ENCODE measurements around the gene GMDS. TPM values are rescaled to one million over a fixed set of nuclear protein-coding genes. Genes with fewer than 3 reads are reported as not detected.

Gene GMDS
- polyA plus RNA-seq, 1 of the 3 experiments (the other 2 are of a cell fraction), result 12.3 TPM

DNA sequence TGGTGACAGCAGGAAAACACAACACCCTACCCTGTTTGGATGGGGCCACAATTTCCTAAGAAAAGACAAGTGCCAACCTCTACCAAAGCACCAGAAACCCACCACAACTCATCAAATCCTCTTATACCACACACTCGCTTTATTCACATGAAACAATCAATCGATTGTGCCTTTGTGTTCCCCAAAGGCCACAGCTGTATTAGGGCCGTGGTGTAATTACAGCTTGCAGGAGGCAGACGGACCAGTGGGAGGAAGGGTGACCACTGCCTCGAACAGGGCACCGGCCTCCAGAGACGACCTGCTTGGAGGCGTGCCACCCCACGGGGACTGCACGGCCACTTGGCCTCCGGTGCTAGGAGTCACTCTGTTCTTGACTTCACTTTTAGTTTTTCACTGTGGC, 371.6 kb downstream of the GMDS start:
- H4K20me1 ChIP-seq (ENCODE audit: insufficient read depth), result no peaks in the 10 kb centered on the region
- H3K36me3 ChIP-seq (replicated peaks in 1 of 2; ENCODE audit: control insufficient read depth in 1 of 2, insufficient read depth in 2 of 2, low read length in 1 of 2), result no peaks in the 10 kb centered on the region
- H3K4me3 ChIP-seq (ENCODE audit: low read depth in 2 of 2, low read length in 1 of 2), result no peak overlapping the region
- no peak for TF ChIP-seq GABPA (IDR thresholded peaks at IDR 0.05; ENCODE audit: low read depth)
- no peak for TF ChIP-seq ELF1 (IDR thresholded peaks at IDR 0.05)
- TF ChIP-seq NRF1 (IDR thresholded peaks at IDR 0.05; ENCODE audit: low read depth, low read length), result no peak
- TF ChIP-seq, protein P1, sequence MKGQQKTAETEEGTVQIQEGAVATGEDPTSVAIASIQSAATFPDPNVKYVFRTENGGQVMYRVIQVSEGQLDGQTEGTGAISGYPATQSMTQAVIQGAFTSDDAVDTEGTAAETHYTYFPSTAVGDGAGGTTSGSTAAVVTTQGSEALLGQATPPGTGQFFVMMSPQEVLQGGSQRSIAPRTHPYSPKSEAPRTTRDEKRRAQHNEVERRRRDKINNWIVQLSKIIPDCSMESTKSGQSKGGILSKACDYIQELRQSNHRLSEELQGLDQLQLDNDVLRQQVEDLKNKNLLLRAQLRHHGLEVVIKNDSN (IDR thresholded peaks at IDR 0.05; ENCODE audit: borderline replicate concordance, low read depth), result no peak
- TF ChIP-seq YY1 (IDR thresholded peaks at IDR 0.05; ENCODE audit: low read depth), result no peak
- no peak for TF ChIP-seq RXRA (IDR thresholded peaks at IDR 0.05; ENCODE audit: borderline replicate concordance, low read depth)
- no peak for TF ChIP-seq REST (IDR thresholded peaks at IDR 0.05; ENCODE audit: low read depth, low read length)
- no peak for TF ChIP-seq TAF1 (IDR thresholded peaks at IDR 0.05; ENCODE audit: borderline replicate concordance, low read depth, low read length)
- no peak for TF ChIP-seq POLR2AphosphoS5 (IDR thresholded peaks at IDR 0.05; ENCODE audit: low read depth, low read length)
- TF ChIP-seq EZH2phosphoT487 (IDR thresholded peaks at IDR 0.05; ENCODE audit: borderline replicate concordance, low read depth), result no peak
- no peak for TF ChIP-seq RCOR1 (IDR thresholded peaks at IDR 0.05; ENCODE audit: low read length)
- TF ChIP-seq, protein P2, sequence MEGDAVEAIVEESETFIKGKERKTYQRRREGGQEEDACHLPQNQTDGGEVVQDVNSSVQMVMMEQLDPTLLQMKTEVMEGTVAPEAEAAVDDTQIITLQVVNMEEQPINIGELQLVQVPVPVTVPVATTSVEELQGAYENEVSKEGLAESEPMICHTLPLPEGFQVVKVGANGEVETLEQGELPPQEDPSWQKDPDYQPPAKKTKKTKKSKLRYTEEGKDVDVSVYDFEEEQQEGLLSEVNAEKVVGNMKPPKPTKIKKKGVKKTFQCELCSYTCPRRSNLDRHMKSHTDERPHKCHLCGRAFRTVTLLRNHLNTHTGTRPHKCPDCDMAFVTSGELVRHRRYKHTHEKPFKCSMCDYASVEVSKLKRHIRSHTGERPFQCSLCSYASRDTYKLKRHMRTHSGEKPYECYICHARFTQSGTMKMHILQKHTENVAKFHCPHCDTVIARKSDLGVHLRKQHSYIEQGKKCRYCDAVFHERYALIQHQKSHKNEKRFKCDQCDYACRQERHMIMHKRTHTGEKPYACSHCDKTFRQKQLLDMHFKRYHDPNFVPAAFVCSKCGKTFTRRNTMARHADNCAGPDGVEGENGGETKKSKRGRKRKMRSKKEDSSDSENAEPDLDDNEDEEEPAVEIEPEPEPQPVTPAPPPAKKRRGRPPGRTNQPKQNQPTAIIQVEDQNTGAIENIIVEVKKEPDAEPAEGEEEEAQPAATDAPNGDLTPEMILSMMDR (IDR thresholded peaks at IDR 0.05), result no peak
- no peak for TF ChIP-seq MEF2A (IDR thresholded peaks at IDR 0.05; ENCODE audit: borderline replicate concordance, low read depth)
- TF ChIP-seq, protein P3, sequence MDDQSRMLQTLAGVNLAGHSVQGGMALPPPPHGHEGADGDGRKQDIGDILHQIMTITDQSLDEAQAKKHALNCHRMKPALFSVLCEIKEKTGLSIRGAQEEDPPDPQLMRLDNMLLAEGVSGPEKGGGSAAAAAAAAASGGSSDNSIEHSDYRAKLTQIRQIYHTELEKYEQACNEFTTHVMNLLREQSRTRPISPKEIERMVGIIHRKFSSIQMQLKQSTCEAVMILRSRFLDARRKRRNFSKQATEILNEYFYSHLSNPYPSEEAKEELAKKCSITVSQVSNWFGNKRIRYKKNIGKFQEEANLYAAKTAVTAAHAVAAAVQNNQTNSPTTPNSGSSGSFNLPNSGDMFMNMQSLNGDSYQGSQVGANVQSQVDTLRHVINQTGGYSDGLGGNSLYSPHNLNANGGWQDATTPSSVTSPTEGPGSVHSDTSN (IDR thresholded peaks at IDR 0.05), result no peak
- no peak for TF ChIP-seq FOSL2 (IDR thresholded peaks at IDR 0.05; ENCODE audit: borderline replicate concordance, low read depth)
- ChIA-PET CTCF (no interaction called here), POLR2A (no interaction called here)
- no peak for DNase-seq
- H3K79me2 ChIP-seq (ENCODE audit: insufficient read depth), result no peaks in the 10 kb centered on the region
- H3K9me2 ChIP-seq, result no peaks in the 10 kb centered on the region
- no peak overlapping the region for H2AFZ ChIP-seq (ENCODE audit: low read depth)
- no peaks in the 10 kb centered on the region for H3K27me3 ChIP-seq (ENCODE audit: insufficient read depth)
- peaks cover 7 to 25% of the 10 kb centered on the region in 2 experiments; a peak in 3 of 4 replicates for H3K4me1 ChIP-seq (ENCODE audit: control insufficient read depth in 1 of 2, insufficient read depth in 2 of 2, low read depth in 1 of 2, low read length in 1 of 2)
- H3F3A ChIP-seq (replicated peaks; ENCODE audit: insufficient read depth), result no peaks in the 10 kb centered on the region
- H3K4me2 ChIP-seq, result no peak overlapping the region
- no peak overlapping the region for H3K27ac ChIP-seq (ENCODE audit: low read depth in 2 of 2, low read length in 1 of 2)
- no peak overlapping the region for H3K9ac ChIP-seq
- WGBS (ENCODE audit: low lambda C conversion rate), result 94% methylated on average over 11 of the region's 11 CpGs
- no peaks in the 10 kb centered on the region for H3K9me3 ChIP-seq

Data from SK-N-SH (cell line).